Measurements from ENCODE around the gene GUCD1. TPM values are rescaled to one million over a fixed set of nuclear protein-coding genes. Genes with fewer than 3 reads are reported as not detected.
A peak's percentile ranks its signal among the peaks of the same experiment; 100 is the strongest.

Gene GUCD1
- total and polyA plus RNA-seq, 12 donors = 97.0 to 273 (median 168) TPM

- Histone ChIP-seq H3K4me1 (peaks cover 0 to 33% (median 12%) of the 10 kb centered on the region in 9 donors), H3K9me3 (no peaks in the 10 kb centered on the region), H3K4me3 (no peak overlapping the region), H3K36me3 (no peaks in the 10 kb centered on the region), H3K27ac (no peak overlapping the region), H3K27me3 (peaks cover 0 to 27% (median 0%) of the 10 kb centered on the region in 7 donors)
- intact Hi-C loops (cut with DNase I) = no loop called here
- no peak for ATAC-seq
- 79 to 83% methylated on average over 5 of the region's 5 CpGs for WGBS, 2 donors
- TF ChIP-seq CTCF (IDR thresholded peaks at IDR 0.05) = no peak
- DNase-seq = no peak
Measured at GRCh38 chr22:24496234-24496633, 58.7 kb downstream of the GUCD1 start.

- Histone ChIP-seq H3K4me1 (peaks cover 0 to 24% (median 6%) of the 10 kb centered on the region in 9 donors), H3K4me3 (no peak overlapping the region), H3K27me3 (peaks cover 0 to 27% (median 0%) of the 10 kb centered on the region in 7 donors), H3K9me3 (no peaks in the 10 kb centered on the region), H3K27ac (no peak overlapping the region), H3K36me3 (no peaks in the 10 kb centered on the region)
- TF ChIP-seq CTCF (IDR thresholded peaks at IDR 0.05) = no peak
- ATAC-seq (peak in 3 of 8 donors; percentile 12 to 29 (median 16)), DNase-seq (no peak)
- WGBS, 2 donors = 95 to 98% methylated on average over 17 of the region's 17 CpGs
- intact Hi-C loops (cut with DNase I) = no loop called here
Measured at GRCh38 chr22:24495365-24495675, 59.6 kb downstream of the GUCD1 start.

- peak within 1 kb of the TSS in 9 of 10 donors; percentile 21 to 47 (median 30) for H3K4me3 ChIP-seq
- intact Hi-C loops (cut with DNase I) = no loop called here
- DNase-seq = no peak
- no peaks in the 10 kb centered on the region for H3K9me3 ChIP-seq
- no peak for TF ChIP-seq CTCF (IDR thresholded peaks at IDR 0.05)
- peak within 1 kb of the TSS in 2 of 10 donors; percentile 0 to 15 for H3K27ac ChIP-seq
- peaks cover 0 to 27% (median 0%) of the 10 kb centered on the region in 7 donors for H3K27me3 ChIP-seq
- H3K36me3 ChIP-seq = no peaks in the 10 kb centered on the region
- peaks cover 0 to 22% (median 6%) of the 10 kb centered on the region in 9 donors for H3K4me1 ChIP-seq
- ATAC-seq = peak; percentile 27 to 66 (median 40)
- 48 to 56% methylated on average over 64 to 76 of the region's 76 CpGs for WGBS, 2 donors
Measured at GRCh38 chr22:24494528-24495364, 60.2 kb downstream of the GUCD1 start, which contains the start of gene UPB1. TSS of gene UPB1 (plus strand) at chr22:24495332. CDS start at chr22:24495404, 72 bp downstream.

- ATAC-seq = peak in 7 of 8 donors; percentile 16 to 40 (median 32)
Measured at GRCh38 chr22:24494167-24494527, 60.8 kb downstream of the GUCD1 start.

More at GRCh38 chr22:24494167-24494527, 60.8 kb downstream of the GUCD1 start:
- Histone ChIP-seq H3K27me3 (peaks cover 0 to 27% (median 0%) of the 10 kb centered on the region in 7 donors), H3K27ac (peak overlapping the region in 2 of 10 donors; percentile 0 to 15), H3K4me3 (peak overlapping the region in 9 of 10 donors; percentile 21 to 47 (median 30)), H3K9me3 (no peaks in the 10 kb centered on the region), H3K36me3 (no peaks in the 10 kb centered on the region), H3K4me1 (peaks cover 0 to 22% (median 6%) of the 10 kb centered on the region in 9 donors)
- intact Hi-C loops (cut with DNase I) = no loop called here
- 36 to 48% methylated on average over 21 of the region's 21 CpGs for WGBS, 2 donors
- TF ChIP-seq CTCF (IDR thresholded peaks at IDR 0.05) = no peak
- DNase-seq = no peak

All from heart right ventricle (tissue), 16 donors.